SK-N-SH (cell line): ENCODE results near the gene B3GNT7. TPM values are rescaled to one million over a fixed set of nuclear protein-coding genes. Genes with fewer than 3 reads are reported as not detected.

ENCODE experiments used
- CTCF ChIA-PET: fragments of 300-600, 350-600 bp; formaldehyde crosslinking; extraction: SDS; loops from one replicate; lab custom pipeline; 2021; lab: Yijun Ruan, JAX
- POLR2A ChIA-PET: fragments of 350-600 bp; sonication (Branson Sonifier 250); formaldehyde crosslinking; extraction: SDS; loops from one replicate; lab custom pipeline; 2020; ENCODE audit warnings: antibody characterized with exemption, inconsistent platforms; lab: Yijun Ruan, JAX
- DNase-seq: peaks from one replicate; pipeline ENCODE4 v3.0.0; 2012
- H2AFZ ChIP-seq: fragments of 200-600 bp; sonication (generic); 2 replicates; pipeline ENCODE4 v1.8.1; 2016; ENCODE audit warnings: antibody characterized with exemption, mild to moderate bottlenecking, low read depth
- H3F3A ChIP-seq: fragments of 200-600 bp; sonication (generic); replicated peaks from 2 replicates; pipeline ENCODE3; 2016; ENCODE audit warnings: antibody characterized with exemption, mild to moderate bottlenecking; ENCODE audit not compliant: insufficient read depth
- H3K27ac ChIP-seq, 2 experiments: fragments of 200-500 bp in 1 of 2; fragments of 200-600 bp in 1 of 2; sonication (Bioruptor generic) in 1 of 2; sonication (generic), shearing (Covaris generic) in 1 of 2; 2 replicates each; pipeline versions ENCODE4 v1.5.1 to v1.6.1; 2014 to 2016; ENCODE audit warnings: low read depth in 2 of 2, inconsistent platforms in 1 of 2, low read length in 1 of 2, mild to moderate bottlenecking in 1 of 2, mixed read lengths in 1 of 2
- H3K27me3 ChIP-seq: fragments of 200-600 bp; sonication (generic), shearing (Covaris generic); 2 replicates; pipeline ENCODE4 v1.6.1; 2016; ENCODE audit warnings: mixed run types; ENCODE audit not compliant: insufficient read depth
- H3K36me3 ChIP-seq, 2 experiments: fragments of 200-500 bp in 1 of 2; fragments of 200-600 bp in 1 of 2; sonication (Bioruptor generic) in 1 of 2; sonication (generic) in 1 of 2; replicated peaks in 1 of 2; 2 replicates each; pipeline versions ENCODE3 to v1.5.1; 2014 to 2016; ENCODE audit warnings: low read length in 1 of 2, mild to moderate bottlenecking in 1 of 2; ENCODE audit not compliant: insufficient read depth in 2 of 2, control insufficient read depth in 1 of 2
- H3K4me1 ChIP-seq, 2 experiments: fragments of 200-500 bp in 1 of 2; fragments of 200-600 bp in 1 of 2; sonication (Bioruptor generic) in 1 of 2; sonication (generic), shearing (Covaris generic) in 1 of 2; 2 replicates each; pipeline versions ENCODE4 v1.5.1 to v1.6.1; 2014 to 2016; ENCODE audit warnings: low read depth in 1 of 2, low read length in 1 of 2, mixed run types in 1 of 2; ENCODE audit not compliant: insufficient read depth in 2 of 2, control insufficient read depth in 1 of 2
- H3K4me2 ChIP-seq: fragments of 200-600 bp; sonication (generic), shearing (Covaris generic); 2 replicates; pipeline ENCODE4 v1.6.1; 2017; ENCODE audit warnings: mixed run types
- H3K4me3 ChIP-seq, 2 experiments: fragments of 200-500 bp in 1 of 2; fragments of 200-600 bp in 1 of 2; sonication (Bioruptor generic) in 1 of 2; sonication (generic), shearing (Covaris generic) in 1 of 2; 2 replicates each; pipeline versions ENCODE4 v1.5.1 to v1.8.1; 2014 to 2016; ENCODE audit warnings: low read depth in 2 of 2, inconsistent platforms in 1 of 2, low read length in 1 of 2, mild to moderate bottlenecking in 1 of 2, mixed read lengths in 1 of 2, moderate library complexity in 1 of 2
- H3K79me2 ChIP-seq: fragments of 200-600 bp; sonication (generic); 2 replicates; pipeline ENCODE4 v1.8.1; 2017; ENCODE audit warnings: mild to moderate bottlenecking; ENCODE audit not compliant: insufficient read depth
- H3K9ac ChIP-seq: fragments of 200-600 bp; sonication (generic); 2 replicates; pipeline ENCODE4 v1.6.1; 2017; ENCODE audit warnings: mixed run types
- H3K9me2 ChIP-seq: fragments of 200-600 bp; sonication (generic); 2 replicates; pipeline ENCODE4 v1.6.1; 2017; ENCODE audit warnings: mixed run types
- H3K9me3 ChIP-seq: fragments of 200-600 bp; sonication (generic); 2 replicates; pipeline ENCODE4 v1.6.1; 2017; ENCODE audit warnings: mixed run types, mild to moderate bottlenecking, moderate library complexity
- H4K20me1 ChIP-seq: fragments of 200-600 bp; sonication (generic); 2 replicates; pipeline ENCODE4 v1.6.1; 2017; ENCODE audit warnings: mild to moderate bottlenecking, mixed run types; ENCODE audit not compliant: insufficient read depth
- EZH2phosphoT487 ChIP-seq: fragments of 200-600 bp; sonication (generic); IDR thresholded peaks from 2 replicates; pipeline ENCODE4 v1.6.1; 2017; ENCODE audit warnings: low read depth, mixed run types, mild to moderate bottlenecking, antibody characterized with exemption, moderate library complexity, borderline replicate concordance
- FOSL2 ChIP-seq: IDR thresholded peaks from 2 replicates; pipeline ENCODE4 v1.4.0; 2012; ENCODE audit warnings: low read depth, mild to moderate bottlenecking, moderate library complexity, borderline replicate concordance
- FOXJ3 ChIP-seq: sonication (generic); formaldehyde crosslinking; IDR thresholded peaks from 2 replicates; pipeline ENCODE4 v1.5.1; 2020; ENCODE audit warnings: mild to moderate bottlenecking, missing genetic modification reagents
- FOXM1 ChIP-seq: IDR thresholded peaks from 2 replicates; pipeline ENCODE4 v1.4.0; 2012; ENCODE audit warnings: low read depth, mild to moderate bottlenecking
- NFIC ChIP-seq: IDR thresholded peaks from 2 replicates; pipeline ENCODE4 v1.4.0; 2012; ENCODE audit warnings: borderline replicate concordance
- POLR2AphosphoS5 ChIP-seq: IDR thresholded peaks from 2 replicates; pipeline ENCODE4 v1.6.1; 2012; ENCODE audit warnings: low read depth, low read length
- RAD21 ChIP-seq: IDR thresholded peaks from 2 replicates; pipeline ENCODE4 v1.6.1; 2012; ENCODE audit warnings: mild to moderate bottlenecking, low read length
- RFX5 ChIP-seq: IDR thresholded peaks from 2 replicates; pipeline ENCODE4 v1.6.1; 2012; ENCODE audit warnings: mild to moderate bottlenecking, improper control_type of control experiment, low read length
- TAF1 ChIP-seq: IDR thresholded peaks from 2 replicates; pipeline ENCODE4 v1.6.1; 2012; ENCODE audit warnings: low read depth, mild to moderate bottlenecking, low read length, moderate library complexity, borderline replicate concordance
- USF1 ChIP-seq: IDR thresholded peaks from 2 replicates; pipeline ENCODE4 v1.4.0; 2012; ENCODE audit warnings: low read depth, borderline replicate concordance
- USF2 ChIP-seq: fragments of 150-350 bp; IDR thresholded peaks from 2 replicates; pipeline ENCODE4 v1.6.1; 2017; ENCODE audit warnings: antibody characterized with exemption, low read length, low read depth, borderline replicate concordance
- WGBS: methylation state at CpG from one replicate; pipeline ENCODE4 v1.1.6; 2017; ENCODE audit warnings: low lambda C conversion rate; 5-methylcytosine and 5-hydroxymethylcytosine counted together
- polyA plus RNA-seq, 3 experiments: library from polyadenylated mRNA; depleted of rRNA; stranded (reverse); fragments of >200 nt; gene quantifications; 2 replicates each; pipeline ENCODE4 v1.2.3, GENCODE V29; 2012
- TF ChIP-seq, protein P1 (sequence below): IDR thresholded peaks from 2 replicates; pipeline ENCODE4 v1.4.0; 2012; ENCODE audit warnings: low read depth
- TF ChIP-seq, protein P2 (sequence below): IDR thresholded peaks from 2 replicates; pipeline ENCODE4 v1.4.0; 2012; ENCODE audit warnings: low read depth, borderline replicate concordance

The B3GNT7 gene
- polyA plus RNA-seq, 1 of the 3 experiments (the other 2 are of a cell fraction): 0.12 TPM

DNA sequence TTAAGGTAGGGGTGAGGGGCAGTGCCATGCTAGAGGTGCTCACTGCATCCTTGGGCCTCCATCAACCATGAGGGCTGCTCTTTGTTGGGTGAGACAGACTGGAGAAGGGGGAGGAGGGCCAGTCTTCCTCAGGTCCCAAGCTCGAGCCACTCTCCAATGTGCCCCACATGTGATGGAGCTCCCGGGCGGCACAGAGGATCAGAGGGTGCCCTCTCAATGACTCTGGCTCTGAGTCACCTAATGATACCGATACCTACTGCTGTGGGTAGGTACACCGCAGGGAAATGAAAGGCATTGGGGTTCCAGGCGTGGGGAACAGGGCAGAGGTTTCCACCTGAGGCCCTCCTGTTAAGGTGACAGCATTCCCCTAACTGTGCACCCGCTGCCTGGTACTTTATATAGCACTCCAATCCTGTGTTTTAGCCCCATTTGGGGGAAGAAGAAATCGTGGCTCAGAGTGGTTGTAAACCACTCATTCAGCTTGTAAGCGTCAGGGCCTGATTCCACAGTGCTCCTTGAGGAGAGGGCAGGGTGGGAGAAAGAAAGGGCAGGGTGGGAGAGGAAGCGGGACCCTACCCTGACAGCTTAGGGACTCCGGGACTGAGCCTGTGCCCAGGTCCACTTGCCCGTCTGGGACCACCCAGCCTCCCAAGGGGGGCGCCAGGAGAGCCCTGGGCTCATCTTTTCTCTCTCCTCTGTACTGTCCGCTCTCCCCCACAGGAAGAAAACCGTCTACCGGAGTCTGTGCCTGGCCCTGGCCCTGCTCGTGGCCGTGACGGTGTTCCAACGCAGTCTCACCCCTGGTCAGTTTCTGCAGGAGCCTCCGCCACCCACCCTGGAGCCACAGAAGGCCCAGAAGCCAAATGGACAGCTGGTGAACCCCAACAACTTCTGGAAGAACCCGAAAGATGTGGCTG lies 1.8 kb downstream of the B3GNT7 start:
- no peaks in the 10 kb centered on the region for H3K27me3 ChIP-seq
- H2AFZ ChIP-seq: no peak overlapping the region
- H3K4me3 ChIP-seq: no peak overlapping the region
- DNase-seq: no peak
- WGBS: 83% methylated on average over 18 of the region's 22 CpGs
- no peak for TF ChIP-seq USF2
- TF ChIP-seq TAF1: no peak
- no peak for TF ChIP-seq FOXM1
- no peak for TF ChIP-seq RFX5
- TF ChIP-seq, protein P1, sequence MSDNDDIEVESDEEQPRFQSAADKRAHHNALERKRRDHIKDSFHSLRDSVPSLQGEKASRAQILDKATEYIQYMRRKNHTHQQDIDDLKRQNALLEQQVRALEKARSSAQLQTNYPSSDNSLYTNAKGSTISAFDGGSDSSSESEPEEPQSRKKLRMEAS: no peak
- TF ChIP-seq POLR2AphosphoS5: no peak
- TF ChIP-seq EZH2phosphoT487: no peak
- no peak for TF ChIP-seq RAD21
- no peak for TF ChIP-seq NFIC
- no peak for TF ChIP-seq FOXJ3 (CRISPR knock-in tag)
- TF ChIP-seq, all 33 proteins: peak for 0
- Histone ChIP-seq H3K27ac (no peak overlapping the region), H3K9ac (no peak overlapping the region), H3K79me2 (no peaks in the 10 kb centered on the region), H3K4me2 (no peak overlapping the region), H3K36me3 (no peaks in the 10 kb centered on the region), H3K4me1 (peaks cover 0 to 28% of the 10 kb centered on the region in 2 experiments; a peak in 1 of 4 replicates), H3K9me3 (no peaks in the 10 kb centered on the region), H3F3A (no peaks in the 10 kb centered on the region), H4K20me1 (no peaks in the 10 kb centered on the region), H3K9me2 (no peaks in the 10 kb centered on the region)
- CTCF ChIA-PET: interaction anchor here (1.0 to 5.4 kb wide), 5 partner anchors 8 to 170 kb away, joined by 3 to 54 read pairs (median 5); no protein-coding TSS in a partner anchor
- POLR2A ChIA-PET: interaction anchor here (1.1 kb wide), 1 partner anchor 67 kb away, joined by 3 read pairs; the partner anchor contains the start of gene NCL

GRCh38 chr2:231397928-231398294 lies 2.4 kb downstream of the B3GNT7 start:
- H3K4me3 ChIP-seq: no peak overlapping the region
- H3K79me2 ChIP-seq: no peaks in the 10 kb centered on the region
- no peaks in the 10 kb centered on the region for H3F3A ChIP-seq
- no peaks in the 10 kb centered on the region for H3K27me3 ChIP-seq
- H4K20me1 ChIP-seq: no peaks in the 10 kb centered on the region
- H3K9me2 ChIP-seq: no peaks in the 10 kb centered on the region
- H3K4me2 ChIP-seq: no peak overlapping the region
- POLR2A ChIA-PET: no interaction called here
- TF ChIP-seq, protein P2, sequence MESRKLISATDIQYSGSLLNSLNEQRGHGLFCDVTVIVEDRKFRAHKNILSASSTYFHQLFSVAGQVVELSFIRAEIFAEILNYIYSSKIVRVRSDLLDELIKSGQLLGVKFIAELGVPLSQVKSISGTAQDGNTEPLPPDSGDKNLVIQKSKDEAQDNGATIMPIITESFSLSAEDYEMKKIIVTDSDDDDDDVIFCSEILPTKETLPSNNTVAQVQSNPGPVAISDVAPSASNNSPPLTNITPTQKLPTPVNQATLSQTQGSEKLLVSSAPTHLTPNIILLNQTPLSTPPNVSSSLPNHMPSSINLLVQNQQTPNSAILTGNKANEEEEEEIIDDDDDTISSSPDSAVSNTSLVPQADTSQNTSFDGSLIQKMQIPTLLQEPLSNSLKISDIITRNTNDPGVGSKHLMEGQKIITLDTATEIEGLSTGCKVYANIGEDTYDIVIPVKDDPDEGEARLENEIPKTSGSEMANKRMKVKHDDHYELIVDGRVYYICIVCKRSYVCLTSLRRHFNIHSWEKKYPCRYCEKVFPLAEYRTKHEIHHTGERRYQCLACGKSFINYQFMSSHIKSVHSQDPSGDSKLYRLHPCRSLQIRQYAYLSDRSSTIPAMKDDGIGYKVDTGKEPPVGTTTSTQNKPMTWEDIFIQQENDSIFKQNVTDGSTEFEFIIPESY: no peak
- no peak for TF ChIP-seq NFIC
- TF ChIP-seq USF1: no peak
- no peak for TF ChIP-seq USF2
- TF ChIP-seq FOSL2: no peak
- no peaks in the 10 kb centered on the region for H3K9me3 ChIP-seq
- H3K27ac ChIP-seq: no peak overlapping the region
- H2AFZ ChIP-seq: no peak overlapping the region
- no peak overlapping the region for H3K9ac ChIP-seq
- 96% methylated on average over 16 of the region's 28 CpGs for WGBS
- CTCF ChIA-PET: interaction anchor here (0.8 to 5.4 kb wide), 7 partner anchors 8 to 171 kb away, joined by 3 to 54 read pairs (median 13); no protein-coding TSS in a partner anchor
- no peak for DNase-seq
- peaks cover 0 to 24% of the 10 kb centered on the region in 2 experiments; a peak in 1 of 4 replicates for H3K4me1 ChIP-seq
- no peaks in the 10 kb centered on the region for H3K36me3 ChIP-seq
